ENCODE results near the gene CBY3. TPM values are rescaled to one million over a fixed set of nuclear protein-coding genes. Genes with fewer than 3 reads are reported as not detected.
"Not testable (repeated sequence)": the region's sequence is repeated elsewhere in the genome, so short reads cannot be mapped to it uniquely, and the experiment has no call there.

Gene CBY3
- total RNA-seq, result not detected in 2 replicates

- no peak for DNase-seq (ENCODE audit: low read depth in 2 of 2)
Observed at GRCh38 chr5:179680780-179681401, at the start of gene CBY3. Gene CBY3 (minus strand): TSS chr5:179681034. CDS start chr5:179680918, 116 bp downstream.

GRCh38 chr5:179730356-179730755 lies 49.5 kb upstream of the CBY3 start:
- DNase-seq (ENCODE audit: low read depth in 2 of 2), result no peak

- DNase-seq (ENCODE audit: low read depth in 2 of 2), result no peak
Observed at GRCh38 chr5:179729727-179730126, 48.9 kb upstream of the CBY3 start.

GRCh38 chr5:179729303-179729702 lies 48.5 kb upstream of the CBY3 start:
- DNase-seq (ENCODE audit: low read depth in 2 of 2), result no peak

- no peak for DNase-seq (ENCODE audit: low read depth in 2 of 2)
Observed at GRCh38 chr5:179727106-179727505, 46.3 kb upstream of the CBY3 start.

GRCh38 chr5:179724163-179724562 lies 43.3 kb upstream of the CBY3 start:
- DNase-seq (ENCODE audit: low read depth in 2 of 2), result no peak

GRCh38 chr5:179720222-179720621 lies 39.4 kb upstream of the CBY3 start:
- DNase-seq (ENCODE audit: low read depth in 2 of 2), result no peak

- no peak for DNase-seq (ENCODE audit: low read depth in 2 of 2)
Observed at GRCh38 chr5:179716286-179716685, 35.5 kb upstream of the CBY3 start.

GRCh38 chr5:179700401-179700918 lies 19.6 kb upstream of the CBY3 start:
- no peak for DNase-seq (ENCODE audit: low read depth in 2 of 2)

GRCh38 chr5:179699616-179700237 lies 18.9 kb upstream of the CBY3 start:
- peak; percentile 35 to 65 for DNase-seq (ENCODE audit: low read depth in 2 of 2)

GRCh38 chr5:179698935-179699615 lies 18.2 kb upstream of the CBY3 start, which contains the start of gene CANX:
Gene CANX (plus strand): TSS chr5:179698967. CDS start chr5:179705682, 6,715 bp downstream.
- DNase-seq (ENCODE audit: low read depth in 2 of 2), result peak in 1 of 2 donors; percentile 2

GRCh38 chr5:179697993-179698934 lies 17.4 kb upstream of the CBY3 start:
- DNase-seq (ENCODE audit: low read depth in 2 of 2), result peak; percentile 98 to 100

GRCh38 chr5:179697543-179697942 lies 16.7 kb upstream of the CBY3 start:
- DNase-seq (ENCODE audit: low read depth in 2 of 2), result not testable (repeated sequence)

GRCh38 chr5:179697108-179697507 lies 16.3 kb upstream of the CBY3 start:
- no peak for DNase-seq (ENCODE audit: low read depth in 2 of 2)

GRCh38 chr5:179696603-179697002 lies 15.8 kb upstream of the CBY3 start:
- no peak for DNase-seq (ENCODE audit: low read depth in 2 of 2)

GRCh38 chr5:179694561-179694960 lies 13.7 kb upstream of the CBY3 start:
- DNase-seq (ENCODE audit: low read depth in 2 of 2), result no peak

- not testable (repeated sequence) for DNase-seq (ENCODE audit: low read depth in 2 of 2)
Observed at GRCh38 chr5:179689212-179689611, 8.4 kb upstream of the CBY3 start.

GRCh38 chr5:179680014-179680779 lies 637 bp downstream of the CBY3 start:
- DNase-seq (ENCODE audit: low read depth in 2 of 2), result no peak

GRCh38 chr5:179679014-179679674 lies 1.7 kb downstream of the CBY3 start:
- peak; percentile 10 to 76 for DNase-seq (ENCODE audit: low read depth in 2 of 2)
